Spleen (tissue), 11 donors: ENCODE results near the gene SPC24. TPM values are rescaled to one million over a fixed set of nuclear protein-coding genes. Genes with fewer than 3 reads are reported as not detected.

ENCODE experiments used
- DNase-seq: peaks from one replicate; pipeline ENCODE4 v3.0.0-alpha.2; 2020
- H3K27ac ChIP-seq, 8 donors: fragments of 200-600 bp; sonication (generic) in 7 of 8; 1 replicate in 4 of 8; 2 replicates in 4 of 8; pipeline versions ENCODE4 v1.5.0 to v1.8.0; 2016 to 2021; ENCODE audit warnings: inconsistent platforms in 4 of 8, mild to moderate bottlenecking in 4 of 8, moderate library complexity in 1 of 8
- H3K27me3 ChIP-seq, 7 donors: fragments of 200-600 bp; sonication (generic) in 6 of 7; replicated peaks in 1 of 7; 1 replicate in 4 of 7; 2 replicates in 3 of 7; pipeline versions ENCODE4 v1.5.0 to v1.8.0; 2016 to 2021; ENCODE audit warnings: inconsistent platforms in 3 of 7, mild to moderate bottlenecking in 1 of 7
- H3K36me3 ChIP-seq, 6 donors: fragments of 200-600 bp; sonication (generic) in 5 of 6; 1 replicate in 4 of 6; 2 replicates in 2 of 6; pipeline versions ENCODE4 v1.5.0 to v1.8.0; 2016 to 2021; ENCODE audit warnings: inconsistent platforms in 2 of 6
- H3K4me1 ChIP-seq, 6 donors: fragments of 200-600 bp; sonication (generic) in 5 of 6; 1 replicate in 3 of 6; 2 replicates in 3 of 6; pipeline versions ENCODE4 v1.5.0 to v1.8.0; 2016 to 2021; ENCODE audit warnings: inconsistent platforms in 3 of 6
- H3K4me3 ChIP-seq, 8 donors: fragments of 200-600 bp; sonication (generic) in 7 of 8; 1 replicate in 4 of 8; 2 replicates in 4 of 8; pipeline versions ENCODE4 v1.5.0 to v1.8.0; 2016 to 2021; ENCODE audit warnings: inconsistent platforms in 4 of 8, mild to moderate bottlenecking in 4 of 8, moderate library complexity in 2 of 8
- H3K9me3 ChIP-seq, 8 donors: fragments of 200-600 bp; sonication (generic) in 7 of 8; 1 replicate in 4 of 8; 2 replicates in 4 of 8; pipeline versions ENCODE4 v1.5.0 to v1.8.0; 2016 to 2021; ENCODE audit warnings: inconsistent platforms in 4 of 8
- POLR2A ChIP-seq, 3 donors: fragments of 450-650 bp; IDR thresholded peaks; one replicate each; pipeline ENCODE4 v1.5.1; 2017; ENCODE audit warnings: antibody characterized with exemption in 3 of 3, mild to moderate bottlenecking in 1 of 3
- POLR2AphosphoS5 ChIP-seq, 3 donors: sonication (generic); formaldehyde crosslinking; IDR thresholded peaks; one replicate each; pipeline ENCODE4 v1.5.1; 2017; ENCODE audit warnings: antibody characterized with exemption in 3 of 3
- WGBS, 5 donors: extraction: QIAGEN DNeasy Blood & Tissue Kit in 3 of 5; methylation state at CpG; one replicate each; pipeline versions ENCODE4 v1.1.5 to v1.1.7; 2013 to 2018; 5-methylcytosine and 5-hydroxymethylcytosine counted together
- intact Hi-C: fragments of 100-400 bp; cut with DNase I; formaldehyde crosslinking; loops from one replicate; pipeline ENCODE4 v1.15.0; 2023; ENCODE audit warnings: low total_unique reads
- polyA plus RNA-seq, 3 donors: library from polyadenylated mRNA; stranded (reverse); fragments of 200-250 nt; gene quantifications; one replicate each; pipeline ENCODE4 v1.2.1, GENCODE V29; 2013
- total RNA-seq, 7 donors: library from RNA; depleted of rRNA in 3 of 7; stranded (reverse); fragments of >200 nt in 3 of 7; fragmentation: NEBNext Ultra II Directional in 4 of 7; extraction: Animal tissue kit (Norgen Biotek cat#: 25700) in 4 of 7; gene quantifications; one replicate each; pipeline versions ENCODE4 v1.1.0 to v1.2.1, GENCODE V29; 2016 to 2021
- TF ChIP-seq, protein P1 (sequence below), 11 experiments: fragments of 200-600 bp in 7 of 11; fragments of 450-650 bp in 4 of 11; sonication (generic) in 4 of 11; IDR thresholded peaks in 8 of 11; conservative IDR thresholded peaks in 3 of 11; 1 replicate in 7 of 11; 2 replicates in 4 of 11; pipeline versions ENCODE4 v1.4.0 to v1.8.0; 2016 to 2021; ENCODE audit warnings: antibody characterized with exemption in 11 of 11, inconsistent platforms in 4 of 11, mild to moderate bottlenecking in 1 of 11
- donor health status: healthy with polysubstance abuse.
- donor health status: DM: no; HTN: no; CAD: no; lungs with moderate emphysema.
- donor health status: DM: no; HTN: no; CAD: no.
- donor health status: Bipolar disorder and iron deficiency.
- donor health status: healthy.
- donor health status: DM: no; HTN: no; CAD: no.
- donor health status: DM: yes; HTN: yes; CAD: no.

The SPC24 gene
- total and polyA plus RNA-seq, 10 donors: 1.7 to 9.7 (median 3.7) TPM

DNA sequence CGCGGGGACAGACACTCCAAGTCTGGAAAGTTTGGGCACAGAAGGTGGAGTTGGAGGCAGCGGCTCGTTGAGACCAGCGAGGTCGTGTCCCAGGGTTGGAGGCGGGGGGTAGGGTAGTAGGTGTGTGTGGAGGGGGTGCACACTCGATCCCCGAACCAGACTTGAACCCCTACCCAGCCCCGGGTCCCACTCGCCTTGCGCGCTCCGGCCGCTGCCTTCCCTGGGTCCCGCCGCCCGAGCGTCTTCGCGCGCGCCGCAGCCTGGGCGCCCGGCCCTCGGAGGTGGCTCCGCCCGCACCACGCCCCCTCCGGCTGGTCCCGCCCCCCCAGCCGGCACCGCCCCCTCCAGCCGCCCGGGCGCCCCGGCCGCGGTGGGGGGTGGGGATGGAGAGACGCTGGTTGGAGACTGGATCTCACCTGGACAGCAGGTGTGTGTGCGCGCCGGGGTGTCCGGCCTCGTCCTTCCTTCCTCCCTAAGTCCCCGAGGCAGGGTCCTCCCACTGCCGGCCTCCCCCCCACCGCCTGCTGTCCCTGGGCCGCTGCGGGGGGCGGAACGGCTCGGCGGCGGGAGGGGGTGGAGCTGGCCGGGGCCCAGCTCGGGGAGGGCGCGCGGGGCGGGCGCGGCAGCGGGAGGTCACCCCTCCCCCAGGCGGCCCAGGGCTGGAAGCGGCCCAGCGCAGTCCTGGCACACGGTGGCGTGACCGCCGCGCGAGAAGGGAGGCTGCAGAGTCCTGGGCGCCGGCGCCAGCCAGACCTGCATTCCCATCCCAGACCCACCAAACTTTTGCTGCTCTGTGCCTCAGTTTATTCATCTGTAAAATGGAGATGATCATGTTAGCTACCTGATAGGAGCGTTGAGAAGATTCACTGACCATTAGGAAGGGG lies 42.0 kb upstream of the SPC24 start, which contains the start of gene KANK2:
Gene KANK2 (minus strand): TSS at position 255 of the 884 bp plus-strand sequence. CDS start 3,034 bp downstream, outside the sequence.
- H3K27me3 ChIP-seq: peaks cover 0 to 28% (median 4%) of the 10 kb centered on the region in 7 donors
- H3K4me3 ChIP-seq: peak within 1 kb of the TSS; percentile 64 to 91 (median 70)
- H3K27ac ChIP-seq: peak within 1 kb of the TSS in 7 of 8 donors; percentile 62 to 87 (median 82)
- 0 to 4% (median 2%) methylated on average over 18 to 78 of the region's 78 CpGs for WGBS, 5 donors
- intact Hi-C loops: no loop called here
- DNase-seq: peak; percentile 92
- peaks cover 12 to 63% (median 34%) of the 10 kb centered on the region in 6 donors for H3K4me1 ChIP-seq
- H3K36me3 ChIP-seq: peaks cover 0 to 50% (median 4%) of the 10 kb centered on the region in 6 donors
- H3K9me3 ChIP-seq: no peaks in the 10 kb centered on the region
- TF ChIP-seq, protein P1, sequence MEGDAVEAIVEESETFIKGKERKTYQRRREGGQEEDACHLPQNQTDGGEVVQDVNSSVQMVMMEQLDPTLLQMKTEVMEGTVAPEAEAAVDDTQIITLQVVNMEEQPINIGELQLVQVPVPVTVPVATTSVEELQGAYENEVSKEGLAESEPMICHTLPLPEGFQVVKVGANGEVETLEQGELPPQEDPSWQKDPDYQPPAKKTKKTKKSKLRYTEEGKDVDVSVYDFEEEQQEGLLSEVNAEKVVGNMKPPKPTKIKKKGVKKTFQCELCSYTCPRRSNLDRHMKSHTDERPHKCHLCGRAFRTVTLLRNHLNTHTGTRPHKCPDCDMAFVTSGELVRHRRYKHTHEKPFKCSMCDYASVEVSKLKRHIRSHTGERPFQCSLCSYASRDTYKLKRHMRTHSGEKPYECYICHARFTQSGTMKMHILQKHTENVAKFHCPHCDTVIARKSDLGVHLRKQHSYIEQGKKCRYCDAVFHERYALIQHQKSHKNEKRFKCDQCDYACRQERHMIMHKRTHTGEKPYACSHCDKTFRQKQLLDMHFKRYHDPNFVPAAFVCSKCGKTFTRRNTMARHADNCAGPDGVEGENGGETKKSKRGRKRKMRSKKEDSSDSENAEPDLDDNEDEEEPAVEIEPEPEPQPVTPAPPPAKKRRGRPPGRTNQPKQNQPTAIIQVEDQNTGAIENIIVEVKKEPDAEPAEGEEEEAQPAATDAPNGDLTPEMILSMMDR (IDR thresholded peaks at IDR 0.05 in 8 of 11, conservative IDR thresholded peaks at IDR 0.05 in 3 of 11): peak in 4 of 11 experiments; percentile 2 to 31 (median 19)
- TF ChIP-seq POLR2A (IDR thresholded peaks at IDR 0.05) (peak in 1 of 3 donors; percentile 5), POLR2AphosphoS5 (IDR thresholded peaks at IDR 0.05) (peak; percentile 53 to 79 (median 75))

DNA sequence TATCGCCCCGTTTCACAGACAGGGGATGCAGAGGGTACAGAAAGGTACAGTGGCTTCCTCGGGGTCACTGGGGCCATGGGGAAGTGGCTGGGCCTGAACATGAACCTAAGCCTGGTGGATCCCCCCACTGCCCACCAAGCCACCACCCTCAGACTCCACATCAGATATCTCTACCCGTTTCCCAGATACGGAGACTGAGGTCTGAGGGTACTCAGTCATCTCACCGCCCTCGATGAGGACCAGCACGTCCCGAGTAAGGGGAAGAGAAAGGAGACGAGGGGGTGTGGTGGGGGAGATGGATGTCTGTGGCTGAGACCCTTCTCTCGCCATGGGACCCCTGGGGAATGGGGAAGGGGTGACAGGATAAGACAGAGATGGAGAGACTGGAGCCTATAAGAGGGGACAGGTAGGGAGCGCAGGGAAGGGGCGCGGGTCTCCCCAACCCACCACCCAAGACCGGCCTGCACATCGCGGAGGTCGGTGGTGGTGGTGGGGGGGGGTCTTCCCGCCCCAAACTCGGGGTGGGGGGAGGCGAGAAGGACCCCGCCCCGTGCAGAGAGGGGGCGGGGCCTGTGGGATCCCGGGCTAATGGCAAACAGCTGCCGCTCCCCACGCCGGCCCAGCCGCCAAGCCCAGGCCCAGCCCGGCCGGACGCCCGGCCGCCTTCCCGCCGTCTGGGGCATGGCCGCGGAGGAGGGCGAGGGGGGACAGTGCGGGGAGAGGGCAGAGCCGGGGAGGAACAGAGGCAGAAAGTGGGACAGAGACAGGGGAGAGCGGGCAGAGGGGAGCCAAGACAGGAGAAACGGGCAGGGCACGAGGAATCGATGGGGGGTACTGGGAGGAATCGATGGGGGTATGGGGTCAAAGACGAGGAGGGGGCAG lies 41.1 kb upstream of the SPC24 start:
- H3K4me1 ChIP-seq: peaks cover 12 to 72% (median 39%) of the 10 kb centered on the region in 6 donors
- intact Hi-C loops: no loop called here
- H3K36me3 ChIP-seq: peaks cover 0 to 50% (median 2%) of the 10 kb centered on the region in 6 donors
- H3K27ac ChIP-seq: peak overlapping the region in 7 of 8 donors; percentile 22 to 87 (median 82)
- H3K4me3 ChIP-seq: peak overlapping the region; percentile 64 to 91 (median 70)
- peaks cover 0 to 28% (median 4%) of the 10 kb centered on the region in 7 donors for H3K27me3 ChIP-seq
- peaks cover 0 to 5% (median 0%) of the 10 kb centered on the region in 8 donors for H3K9me3 ChIP-seq
- 12 to 16% (median 13%) methylated on average over 42 to 47 of the region's 47 CpGs for WGBS, 5 donors
- TF ChIP-seq, protein P1 (IDR thresholded peaks at IDR 0.05 in 8 of 11, conservative IDR thresholded peaks at IDR 0.05 in 3 of 11): no peak
- TF ChIP-seq POLR2A (IDR thresholded peaks at IDR 0.05) (no peak), POLR2AphosphoS5 (IDR thresholded peaks at IDR 0.05) (no peak)
- DNase-seq: peak; percentile 79

DNA sequence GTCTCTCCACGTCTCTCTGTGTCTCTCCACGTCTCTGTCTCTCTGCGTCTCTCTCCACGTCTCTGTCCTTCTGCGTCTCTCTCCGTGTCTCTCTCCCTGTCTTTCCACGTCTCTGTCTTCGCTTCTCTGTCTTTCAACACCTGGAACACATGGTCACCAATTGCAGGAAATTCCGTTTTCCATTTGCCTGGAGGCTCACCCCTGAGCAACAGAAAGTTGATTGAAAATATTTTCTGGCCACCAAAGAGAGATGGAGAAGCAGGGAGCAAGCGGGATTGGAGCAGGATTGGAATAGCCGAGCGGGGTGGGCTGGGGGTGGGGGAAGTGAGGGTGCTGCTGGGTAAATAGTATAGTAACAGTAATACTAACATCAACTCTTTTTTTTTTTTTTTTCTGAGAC lies 40.1 kb upstream of the SPC24 start:
- Histone ChIP-seq H3K4me1 (peaks cover 12 to 81% (median 45%) of the 10 kb centered on the region in 6 donors), H3K9me3 (peaks cover 0 to 5% (median 0%) of the 10 kb centered on the region in 8 donors), H3K27me3 (peaks cover 0 to 28% (median 4%) of the 10 kb centered on the region in 7 donors), H3K4me3 (peak overlapping the region in 6 of 8 donors; percentile 22 to 91 (median 74)), H3K36me3 (peaks cover 0 to 44% (median under 1%) of the 10 kb centered on the region in 6 donors), H3K27ac (peak overlapping the region in 6 of 8 donors; percentile 26 to 85 (median 70))
- WGBS, 5 donors: 67 to 81% (median 78%) methylated on average over 12 of the region's 12 CpGs
- no peak for DNase-seq
- TF ChIP-seq, protein P1 (IDR thresholded peaks at IDR 0.05 in 8 of 11, conservative IDR thresholded peaks at IDR 0.05 in 3 of 11): no peak
- TF ChIP-seq POLR2A (IDR thresholded peaks at IDR 0.05): no peak
- no peak for TF ChIP-seq POLR2AphosphoS5 (IDR thresholded peaks at IDR 0.05)
- intact Hi-C loops: no loop called here
